HG02588 (cell line): ENCODE results near the gene PPARG.
"Not testable (repeated sequence)": the region's sequence is repeated elsewhere in the genome, so short reads cannot be mapped to it uniquely, and the experiment has no call there.

Source experiments
- ATAC-seq: cut with Tn5 transposase; IDR thresholded peaks from one replicate; pipeline ENCODE4 v1.9.1; 2021; ENCODE audit warnings: mild to moderate bottlenecking, moderate library complexity; ENCODE audit not compliant: unreplicated experiment

Gene PPARG

DNA sequence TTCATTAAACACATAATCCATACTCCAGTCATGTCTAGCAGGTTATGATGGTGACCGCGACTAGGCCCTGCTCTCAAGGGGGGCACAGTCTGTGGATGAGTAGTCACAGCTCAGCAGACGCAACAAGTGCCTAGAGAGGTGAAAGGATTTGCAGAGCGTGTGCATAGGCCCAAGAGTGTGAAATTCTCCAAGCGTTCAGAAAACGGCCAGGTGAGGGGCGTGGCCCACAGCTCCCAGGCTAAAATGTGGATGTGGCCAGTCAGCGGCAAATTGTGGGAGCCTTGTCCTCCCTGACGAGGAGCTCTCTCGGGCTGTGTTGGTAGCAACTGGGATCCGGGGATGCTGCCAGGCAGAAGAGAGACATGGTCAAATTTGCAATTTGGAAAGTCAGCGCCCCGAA, 149.0 kb downstream of the PPARG start:
- no peak for ATAC-seq

DNA sequence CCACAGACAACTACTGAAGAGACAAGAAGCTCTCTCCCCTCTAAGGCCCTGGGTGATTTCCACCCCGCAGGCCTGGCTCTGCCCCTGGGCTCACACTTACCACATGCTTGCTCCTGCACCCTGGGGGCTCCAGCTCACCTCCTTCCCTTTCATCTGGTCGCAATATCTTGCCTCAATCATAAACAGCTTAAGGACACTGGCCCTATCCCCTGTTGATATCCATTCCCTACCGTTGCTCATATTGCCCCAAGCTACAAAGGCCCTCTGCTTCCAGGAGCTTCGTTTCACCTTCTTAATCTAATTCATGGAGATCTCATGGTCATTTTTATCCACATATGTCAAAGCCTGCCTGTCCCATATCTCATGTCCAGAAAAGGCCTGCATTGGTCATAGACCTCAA, 149.4 kb downstream of the PPARG start:
- no peak for ATAC-seq

DNA sequence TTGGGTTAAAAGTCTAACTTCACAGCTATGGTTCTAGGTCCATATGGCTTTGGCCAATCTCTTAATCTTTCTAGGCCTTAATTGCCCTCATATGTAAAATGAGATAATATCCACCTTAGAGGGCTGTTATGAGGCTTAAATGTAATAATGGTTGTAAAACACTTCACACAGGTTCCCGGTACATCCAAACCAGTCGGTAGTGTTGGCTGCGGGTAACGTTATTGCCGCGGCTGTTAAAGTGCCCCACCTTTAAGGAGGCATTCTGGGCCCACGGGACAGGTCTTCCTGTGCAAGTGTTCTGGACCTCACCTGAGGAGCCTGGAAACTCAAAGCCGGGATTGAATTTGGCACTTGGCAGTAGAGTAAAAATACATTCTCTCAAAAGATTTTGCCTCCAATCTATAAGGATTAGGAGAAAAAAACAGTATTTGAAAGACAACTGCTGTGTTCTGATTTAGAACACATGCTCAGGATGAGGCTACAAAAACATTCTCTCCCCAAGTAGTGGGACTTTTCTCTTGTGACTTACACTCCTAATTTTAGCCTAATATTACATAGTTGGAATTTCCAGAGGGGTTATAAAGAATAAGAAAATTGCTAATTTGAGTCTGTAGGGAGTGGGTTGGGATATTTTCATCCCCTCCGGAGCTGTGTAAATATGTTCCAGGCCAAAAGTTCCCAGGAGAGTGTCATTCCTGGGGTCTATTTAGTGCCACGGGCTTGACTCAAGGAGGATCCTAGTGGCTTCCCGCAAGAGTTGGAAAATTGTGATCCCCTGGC, 150.5 kb downstream of the PPARG start:
- no peak for ATAC-seq

GRCh38 chr3:12440927-12441714, 152.3 kb downstream of the PPARG start:
- no peak for ATAC-seq

DNA sequence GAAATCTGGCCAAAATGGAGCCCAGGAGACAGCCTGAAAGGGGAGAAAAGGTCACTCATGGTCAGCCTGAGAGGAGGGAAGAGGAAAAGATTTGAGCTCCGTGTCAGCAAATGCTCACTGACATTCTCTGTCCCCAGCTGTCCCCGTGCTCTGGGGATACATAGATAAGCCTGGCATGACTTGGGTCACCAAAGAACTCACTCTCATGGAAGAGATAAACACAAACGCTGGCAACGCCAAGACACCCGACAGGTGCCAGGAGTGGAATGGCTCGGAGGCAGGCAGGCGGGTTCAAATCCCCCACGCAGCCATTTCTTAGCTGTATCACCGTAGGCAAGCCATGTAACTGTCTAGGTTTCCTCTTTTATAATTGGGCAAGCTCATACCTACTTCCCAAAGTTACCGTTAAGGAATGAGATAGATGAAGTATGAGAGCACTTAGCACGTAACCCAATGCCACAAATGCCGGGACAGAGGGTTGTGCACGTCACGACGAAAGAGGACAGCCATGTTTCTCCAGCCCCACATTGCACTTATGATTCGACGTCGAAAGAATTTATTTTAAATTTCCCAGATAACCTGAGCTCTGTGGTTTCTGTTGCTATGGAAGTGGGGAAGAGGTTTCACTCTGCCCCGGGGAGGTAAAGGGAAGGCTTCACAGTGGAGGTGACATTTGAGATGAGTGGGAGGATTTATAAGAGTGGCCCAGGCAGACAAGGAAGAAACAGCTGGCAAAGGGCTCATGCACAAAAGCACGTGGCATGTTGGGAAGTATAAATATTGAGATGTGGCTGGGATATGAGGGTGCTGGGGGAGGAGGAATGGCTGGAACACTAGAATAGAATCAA, 154.0 kb downstream of the PPARG start:
- no peak for ATAC-seq

DNA sequence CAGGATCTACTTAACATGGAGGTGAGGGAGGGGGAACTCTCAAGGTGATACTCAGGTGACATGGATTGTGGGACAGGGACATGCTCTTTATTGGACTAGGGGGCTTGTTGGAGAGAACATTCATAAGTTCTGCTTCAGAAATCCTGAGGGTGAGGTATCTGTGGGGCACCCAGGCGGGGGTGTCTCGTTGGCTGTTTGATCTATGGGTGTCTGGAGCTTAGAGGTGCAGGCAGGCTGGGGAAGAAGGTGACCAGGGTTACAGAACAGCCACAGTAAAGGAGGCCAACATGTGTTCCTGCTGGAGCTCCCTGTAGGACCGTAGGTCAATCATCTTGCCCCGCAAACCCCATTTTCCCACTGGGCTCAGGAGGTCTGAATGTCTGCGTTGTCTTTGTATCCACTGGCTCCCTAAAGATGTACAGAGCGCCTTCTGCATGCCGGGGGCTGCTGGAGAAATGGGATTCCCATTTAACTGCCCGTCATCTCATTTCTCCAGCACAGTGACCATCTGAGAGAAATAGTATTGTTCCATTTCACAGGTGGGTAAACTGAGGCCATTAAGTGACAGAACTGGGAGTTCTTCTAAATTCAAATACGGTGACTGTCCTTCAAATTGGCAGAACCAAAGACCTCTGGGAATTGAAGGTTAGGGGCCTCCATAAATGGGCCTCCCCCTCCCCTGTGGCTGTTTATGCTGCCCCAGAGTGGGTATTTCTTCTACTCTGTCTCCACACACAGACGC, 155.1 kb downstream of the PPARG start:
- no peak for ATAC-seq

DNA sequence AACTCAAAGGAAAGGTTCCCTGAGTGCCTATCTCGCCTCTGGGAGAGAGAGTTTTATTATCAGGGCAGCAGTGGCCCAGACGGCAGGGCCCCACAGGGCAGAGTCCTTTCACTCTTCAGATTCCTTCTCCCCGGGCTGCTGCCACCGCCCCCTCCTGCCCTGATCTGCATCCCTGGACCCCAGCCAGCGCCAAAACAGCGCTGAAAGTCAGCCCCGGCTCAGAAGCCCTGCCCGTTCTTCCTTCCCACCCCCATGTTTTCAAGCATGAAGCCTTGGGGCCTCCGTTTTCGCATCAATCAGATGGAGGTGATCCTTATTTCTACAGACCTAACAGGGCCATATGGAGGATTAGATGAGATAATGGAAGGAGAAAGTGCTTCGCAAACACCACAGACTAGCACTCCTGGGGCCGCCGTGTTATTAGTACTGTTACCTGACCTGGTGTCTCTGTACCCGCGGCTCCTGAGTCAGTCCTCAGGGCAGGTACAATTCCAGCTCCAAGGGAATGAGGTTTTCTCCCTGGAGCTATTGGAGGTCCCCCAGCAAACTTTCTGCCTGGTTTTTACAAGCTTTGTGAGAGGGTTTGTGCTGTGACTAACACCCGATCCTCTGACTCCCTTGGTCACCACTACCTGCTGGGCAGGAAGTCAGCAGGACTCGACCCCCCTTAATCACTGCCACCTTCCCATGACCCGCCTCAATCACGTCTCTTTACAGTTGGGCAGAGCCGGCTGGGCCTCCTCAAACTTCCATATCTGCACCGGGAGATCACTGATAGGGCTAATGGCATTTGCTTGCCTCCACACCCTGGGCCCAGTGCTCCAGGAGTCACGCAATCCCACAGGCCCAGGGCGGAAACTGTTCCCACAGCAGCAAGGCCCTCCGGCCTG, 156.0 kb downstream of the PPARG start:
- no peak for ATAC-seq

- no peak for ATAC-seq
Measured at GRCh38 chr3:12445523-12446240, 156.8 kb downstream of the PPARG start.

DNA sequence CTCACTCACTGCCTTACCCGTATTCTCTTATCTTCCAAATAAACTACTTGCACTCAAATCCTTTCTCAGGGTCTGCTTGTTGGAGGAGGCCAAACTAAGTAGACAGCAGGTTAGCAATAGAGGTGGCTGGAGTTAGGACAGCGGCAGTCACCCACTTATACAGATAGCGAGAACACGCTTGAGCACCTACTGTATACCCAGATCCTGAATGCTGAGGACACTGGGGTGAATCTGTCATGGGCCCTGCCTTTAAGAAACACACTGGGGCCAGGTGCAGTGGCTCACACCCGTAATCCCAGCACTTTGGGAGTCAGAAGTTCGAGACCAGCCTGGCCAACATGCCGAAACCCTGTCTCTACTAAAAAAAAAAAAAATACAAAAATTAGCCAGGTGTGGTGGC, 157.4 kb downstream of the PPARG start:
- no peak for ATAC-seq

DNA sequence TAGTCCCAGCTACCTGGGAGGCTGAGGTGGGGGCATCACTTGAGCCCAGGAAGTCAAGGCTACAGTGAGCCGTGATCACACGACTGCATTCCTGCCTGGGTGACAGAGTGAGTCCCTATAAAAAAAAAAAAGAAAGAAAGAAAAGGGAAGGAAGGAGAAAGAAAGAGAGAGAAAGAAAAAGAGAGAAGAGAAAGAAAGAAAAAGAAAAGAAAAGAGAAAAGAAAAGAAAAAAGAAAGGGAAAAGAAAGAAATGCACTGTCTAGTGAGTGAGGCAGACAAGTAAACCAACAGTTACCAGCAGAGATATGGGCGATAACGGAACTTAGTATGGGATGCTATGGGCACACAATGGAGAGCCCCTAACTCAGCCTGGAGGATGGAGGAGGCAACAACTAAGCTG, 158.2 kb downstream of the PPARG start:
- ATAC-seq = no peak

DNA sequence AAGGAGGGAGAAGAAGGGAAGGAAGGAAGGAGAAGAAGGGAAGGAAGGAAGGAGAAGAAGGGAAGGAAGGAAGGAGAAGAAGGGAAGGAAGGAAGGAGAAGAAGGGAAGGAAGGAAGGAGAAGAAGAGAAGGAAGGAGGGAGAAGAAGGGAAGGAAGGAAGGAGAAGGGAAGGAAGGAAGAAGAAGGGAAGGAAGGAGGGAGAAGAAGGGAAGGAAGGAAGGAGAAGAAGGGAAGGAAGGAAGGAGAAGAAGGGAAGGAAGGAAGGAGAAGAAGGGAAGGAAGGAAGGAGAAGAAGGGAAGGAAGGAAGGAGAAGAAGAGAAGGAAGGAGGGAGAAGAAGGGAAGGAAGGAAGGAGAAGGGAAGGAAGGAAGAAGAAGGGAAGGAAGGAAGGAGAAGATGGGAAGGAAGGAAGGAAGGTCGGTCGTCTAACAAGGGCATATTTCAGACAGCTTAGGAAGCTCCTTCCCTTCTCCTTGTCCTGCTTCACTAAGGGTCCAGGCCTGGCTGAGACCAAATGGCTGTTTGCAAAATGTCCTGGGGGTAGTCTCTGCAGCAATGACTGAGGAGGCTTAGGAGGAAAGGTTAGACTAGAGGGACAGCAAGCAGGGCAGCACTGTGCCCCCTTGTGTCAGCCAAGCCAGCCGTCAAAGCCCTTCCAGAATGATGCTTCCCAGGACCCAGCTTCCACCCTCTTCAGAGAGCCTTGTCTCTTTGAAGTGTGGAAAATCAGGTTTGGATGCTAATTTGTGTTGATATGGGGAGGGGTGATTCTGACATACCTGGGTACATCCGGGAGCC, 159.7 kb downstream of the PPARG start:
- ATAC-seq = not testable (repeated sequence)

GRCh38 chr3:12449889-12450682, 161.2 kb downstream of the PPARG start:
- ATAC-seq = no peak

DNA sequence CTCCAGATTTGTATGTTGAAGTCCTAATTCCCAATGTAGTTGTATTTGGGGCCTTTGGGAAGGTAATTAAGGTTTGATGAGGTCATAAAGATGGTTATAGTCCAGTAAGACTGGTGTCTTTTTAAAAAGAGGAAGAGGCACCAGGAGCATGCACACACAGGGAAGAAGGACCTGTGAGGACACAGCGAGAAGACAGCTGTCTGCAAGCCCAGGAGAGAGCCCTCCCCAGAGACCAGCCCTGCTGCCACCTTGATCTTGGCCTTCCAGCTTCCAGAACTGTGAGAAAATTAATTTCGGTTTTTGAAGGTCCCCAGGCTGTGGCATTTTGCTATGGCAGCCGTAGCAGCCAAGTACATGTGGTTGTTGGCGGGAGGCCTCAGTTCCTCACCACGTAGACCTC, 162.6 kb downstream of the PPARG start:
- no peak for ATAC-seq

DNA sequence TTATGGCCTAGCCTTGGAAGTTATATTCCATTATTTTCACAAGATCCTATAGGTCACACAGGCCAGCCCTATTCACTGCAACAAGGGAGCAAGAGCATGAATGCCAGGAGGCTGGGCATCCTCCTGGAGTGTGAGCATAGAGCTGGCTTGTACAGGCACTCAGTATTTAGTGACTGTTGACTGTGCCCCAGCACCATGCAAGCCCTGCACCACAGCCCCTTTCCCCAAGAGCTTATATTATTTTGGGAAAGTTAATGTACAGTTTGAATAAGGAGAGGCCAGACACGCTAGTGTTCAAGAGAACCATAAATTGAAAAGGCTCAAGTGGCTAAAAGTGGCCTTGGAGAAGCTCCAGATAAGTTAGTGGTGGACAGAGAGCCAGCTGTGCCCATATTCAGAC, 163.1 kb downstream of the PPARG start:
- no peak for ATAC-seq

DNA sequence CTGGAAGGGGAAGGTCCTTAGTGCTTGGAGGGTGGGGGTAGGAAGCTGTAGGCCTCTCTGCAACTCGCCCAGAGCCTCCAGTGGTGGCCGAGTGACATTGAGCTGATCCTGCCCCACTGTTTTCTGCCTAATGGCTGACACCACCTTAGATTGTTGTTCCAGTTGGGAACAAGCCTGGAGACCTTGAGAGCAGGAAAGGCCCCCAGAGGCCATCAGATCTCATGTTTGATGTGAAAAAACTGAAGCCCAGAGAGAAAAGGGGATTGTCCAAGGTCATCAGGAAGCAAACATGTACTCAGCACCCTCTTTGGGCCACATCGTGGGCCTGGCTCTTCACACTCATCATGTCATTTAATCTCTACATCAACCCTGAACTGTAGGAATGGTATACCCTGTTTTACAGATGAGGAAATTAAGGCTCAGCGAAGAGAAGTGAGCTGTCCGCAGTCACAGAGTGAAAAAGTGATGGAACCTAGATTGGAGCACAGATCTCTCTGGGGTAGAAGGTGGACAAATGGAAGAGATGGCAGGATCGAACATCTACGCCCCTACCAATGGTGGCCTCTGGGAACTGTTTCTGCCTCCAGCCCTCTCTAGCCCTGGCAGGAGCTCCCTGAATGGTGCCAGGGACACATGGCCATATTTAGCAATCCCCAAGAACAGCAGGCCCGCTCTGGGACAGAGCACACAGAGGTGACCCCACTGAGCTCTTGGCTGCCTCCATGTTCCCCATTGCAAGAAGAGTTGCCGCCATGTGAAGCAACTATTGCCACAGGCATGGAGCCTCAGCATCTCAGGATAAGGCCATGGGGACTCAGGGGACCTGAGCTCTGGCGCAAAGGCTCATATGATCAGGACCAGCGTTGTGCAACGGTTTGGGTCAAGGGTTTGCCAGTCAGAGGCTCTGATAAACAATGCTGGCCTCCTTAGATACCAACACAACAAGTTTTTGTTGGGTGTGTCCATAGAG, 163.8 kb downstream of the PPARG start:
- ATAC-seq = no peak

DNA sequence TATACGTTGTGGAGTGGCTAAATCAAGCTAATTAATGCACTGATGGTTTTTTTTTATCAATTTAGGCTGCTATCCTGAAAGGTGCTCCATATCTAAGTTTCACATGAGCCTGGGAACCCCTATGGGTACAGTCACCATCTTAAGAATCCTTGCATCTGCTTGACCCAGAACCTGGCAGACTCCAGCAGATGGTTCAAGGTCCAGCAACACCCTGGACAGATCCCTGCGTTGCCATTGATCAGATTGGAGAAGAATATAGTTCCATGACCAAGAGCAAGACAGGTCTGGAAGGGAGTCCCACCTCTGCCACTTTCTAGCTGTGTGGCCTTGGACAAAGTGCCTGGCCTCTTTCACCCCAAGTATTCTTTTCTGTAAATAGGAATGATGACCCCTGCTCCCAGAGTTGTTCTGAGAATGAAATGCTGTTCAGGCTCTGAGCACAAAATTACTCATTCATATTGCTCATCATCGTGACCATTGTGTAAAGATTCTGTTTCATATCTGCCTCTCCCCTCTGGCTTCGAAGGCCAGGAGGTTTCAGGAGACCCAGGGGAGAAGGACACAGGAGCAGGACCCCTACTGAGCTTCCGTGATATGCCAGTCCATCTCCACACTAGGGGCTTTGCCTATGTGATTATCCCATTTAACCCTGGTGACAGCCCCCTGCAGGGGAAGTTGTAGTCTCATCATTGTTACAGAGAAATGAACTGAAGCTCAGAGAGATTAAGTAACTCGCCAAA, 165.4 kb downstream of the PPARG start:
- ATAC-seq = no peak
